Colonic mucosa (tissue), 4 donors: ENCODE data around the gene IFNL3. TPM values are rescaled to one million over a fixed set of nuclear protein-coding genes. Genes with fewer than 3 reads are reported as not detected.
"Not testable (repeated sequence)": the region's sequence is repeated elsewhere in the genome, so short reads cannot be mapped to it uniquely, and the experiment has no call there.

Source experiments
- DNase-seq: peaks from one replicate; pipeline ENCODE4 v3.0.0-alpha.2; 2020
- H3K27ac ChIP-seq: fragments of 200-600 bp; one replicate; pipeline ENCODE4 v1.8.0; 2021
- H3K27me3 ChIP-seq: fragments of 200-600 bp; one replicate; pipeline ENCODE4 v1.8.0; 2021
- H3K36me3 ChIP-seq: fragments of 200-600 bp; one replicate; pipeline ENCODE4 v1.8.0; 2021
- H3K4me1 ChIP-seq: fragments of 200-600 bp; one replicate; pipeline ENCODE4 v1.8.0; 2021; ENCODE audit warnings: mild to moderate bottlenecking
- H3K4me3 ChIP-seq: fragments of 200-600 bp; one replicate; pipeline ENCODE4 v1.8.0; 2021
- H3K9ac ChIP-seq, 2 donors: one replicate each; pipeline ENCODE4 v1.7.0; 2013; ENCODE audit warnings: control low read depth in 2 of 2, low read depth in 2 of 2, low read length in 2 of 2
- H3K9me3 ChIP-seq: fragments of 200-600 bp; one replicate; pipeline ENCODE4 v1.8.0; 2021
- intact Hi-C: fragments of 100-400 bp; cut with DNase I; formaldehyde crosslinking; loops from one replicate; pipeline ENCODE4 v1.14.1; 2022
- total RNA-seq, 2 donors: library from RNA; stranded (reverse); fragmentation: NEBNext Ultra II Directional in 1 of 2; extraction: Animal tissue kit (Norgen Biotek cat#: 25700) in 1 of 2; gene quantifications; one replicate each; pipeline ENCODE4 v1.2.1, GENCODE V29; 2021
- TF ChIP-seq, protein P1 (sequence below): fragments of 200-600 bp; IDR thresholded peaks from one replicate; pipeline ENCODE4 v1.8.0; 2022; ENCODE audit warnings: antibody characterized with exemption, mild to moderate bottlenecking
- donor health status: healthy.
- donor health status: DM: no; HTN: no; CAD: no.
- donor health status: DM: no; HTN: no; CAD: no.

IFNL3 gene
- total RNA-seq = not detected

GRCh38 chr19:39244410-39245100 is at the start of gene IFNL3:
TSS of gene IFNL3 (minus strand) at chr19:39245006. CDS start at chr19:39244967, 39 bp downstream.
- peaks cover 21% of the 10 kb centered on the region for H3K27me3 ChIP-seq
- H3K9me3 ChIP-seq, H3K36me3 ChIP-seq, intact Hi-C loops, DNase-seq, H3K4me3 ChIP-seq, H3K9ac ChIP-seq, H3K4me1 ChIP-seq, H3K27ac ChIP-seq: not testable (repeated sequence)

GRCh38 chr19:39293394-39293793 is 48.6 kb upstream of the IFNL3 start:
- intact Hi-C loops = no loop called here
- Histone ChIP-seq H3K4me1 (no peaks in the 10 kb centered on the region), H3K27ac (no peak overlapping the region), H3K36me3 (no peaks in the 10 kb centered on the region), H3K4me3 (no peak overlapping the region), H3K9ac (no peak overlapping the region), H3K27me3 (no peaks in the 10 kb centered on the region), H3K9me3 (no peaks in the 10 kb centered on the region)
- DNase-seq = no peak
- TF ChIP-seq, protein P1, sequence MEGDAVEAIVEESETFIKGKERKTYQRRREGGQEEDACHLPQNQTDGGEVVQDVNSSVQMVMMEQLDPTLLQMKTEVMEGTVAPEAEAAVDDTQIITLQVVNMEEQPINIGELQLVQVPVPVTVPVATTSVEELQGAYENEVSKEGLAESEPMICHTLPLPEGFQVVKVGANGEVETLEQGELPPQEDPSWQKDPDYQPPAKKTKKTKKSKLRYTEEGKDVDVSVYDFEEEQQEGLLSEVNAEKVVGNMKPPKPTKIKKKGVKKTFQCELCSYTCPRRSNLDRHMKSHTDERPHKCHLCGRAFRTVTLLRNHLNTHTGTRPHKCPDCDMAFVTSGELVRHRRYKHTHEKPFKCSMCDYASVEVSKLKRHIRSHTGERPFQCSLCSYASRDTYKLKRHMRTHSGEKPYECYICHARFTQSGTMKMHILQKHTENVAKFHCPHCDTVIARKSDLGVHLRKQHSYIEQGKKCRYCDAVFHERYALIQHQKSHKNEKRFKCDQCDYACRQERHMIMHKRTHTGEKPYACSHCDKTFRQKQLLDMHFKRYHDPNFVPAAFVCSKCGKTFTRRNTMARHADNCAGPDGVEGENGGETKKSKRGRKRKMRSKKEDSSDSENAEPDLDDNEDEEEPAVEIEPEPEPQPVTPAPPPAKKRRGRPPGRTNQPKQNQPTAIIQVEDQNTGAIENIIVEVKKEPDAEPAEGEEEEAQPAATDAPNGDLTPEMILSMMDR = no peak

- no peaks in the 10 kb centered on the region for H3K4me1 ChIP-seq
- no peak overlapping the region for H3K9ac ChIP-seq
- no peak overlapping the region for H3K4me3 ChIP-seq
- no peaks in the 10 kb centered on the region for H3K36me3 ChIP-seq
- intact Hi-C loops = no loop called here
- H3K27me3 ChIP-seq = no peaks in the 10 kb centered on the region
- H3K9me3 ChIP-seq = no peaks in the 10 kb centered on the region
- H3K27ac ChIP-seq = no peak overlapping the region
- no peak for DNase-seq
- TF ChIP-seq, protein P1 = no peak
Observed at GRCh38 chr19:39284032-39284431, 39.2 kb upstream of the IFNL3 start.

GRCh38 chr19:39282021-39282420 is 37.2 kb upstream of the IFNL3 start:
- Histone ChIP-seq H3K27ac (no peak overlapping the region), H3K36me3 (no peaks in the 10 kb centered on the region), H3K27me3 (no peaks in the 10 kb centered on the region), H3K9ac (no peak overlapping the region), H3K4me1 (no peaks in the 10 kb centered on the region), H3K9me3 (no peaks in the 10 kb centered on the region), H3K4me3 (no peak overlapping the region)
- intact Hi-C loops = no loop called here
- no peak for DNase-seq
- TF ChIP-seq, protein P1 = no peak

DNA sequence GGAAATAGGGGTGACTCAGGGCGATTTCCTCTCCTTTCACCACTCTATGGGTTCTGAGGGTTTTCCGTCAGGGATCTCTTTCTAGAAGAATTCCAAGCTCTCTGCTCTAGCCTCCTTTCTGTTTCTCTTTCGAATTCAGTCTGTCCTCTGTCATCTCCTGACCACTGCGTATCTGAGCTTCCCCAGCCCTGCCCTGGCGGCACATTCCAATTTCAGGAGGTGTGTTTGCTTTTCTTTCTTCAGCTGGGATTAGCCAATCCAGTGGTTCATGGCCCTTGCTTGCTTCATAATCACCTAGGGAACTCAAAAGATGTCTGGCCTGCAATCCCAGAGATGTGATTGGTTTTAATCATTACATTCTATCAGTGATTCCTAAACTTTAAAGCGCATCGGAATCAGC is 32.8 kb upstream of the IFNL3 start:
- H3K36me3 ChIP-seq = no peaks in the 10 kb centered on the region
- H3K4me3 ChIP-seq = no peak overlapping the region
- no peaks in the 10 kb centered on the region for H3K9me3 ChIP-seq
- H3K27ac ChIP-seq = no peak overlapping the region
- no peak overlapping the region for H3K9ac ChIP-seq
- H3K4me1 ChIP-seq = no peaks in the 10 kb centered on the region
- no peak for DNase-seq
- no peaks in the 10 kb centered on the region for H3K27me3 ChIP-seq
- intact Hi-C loops = no loop called here
- TF ChIP-seq, protein P1 = no peak

DNA sequence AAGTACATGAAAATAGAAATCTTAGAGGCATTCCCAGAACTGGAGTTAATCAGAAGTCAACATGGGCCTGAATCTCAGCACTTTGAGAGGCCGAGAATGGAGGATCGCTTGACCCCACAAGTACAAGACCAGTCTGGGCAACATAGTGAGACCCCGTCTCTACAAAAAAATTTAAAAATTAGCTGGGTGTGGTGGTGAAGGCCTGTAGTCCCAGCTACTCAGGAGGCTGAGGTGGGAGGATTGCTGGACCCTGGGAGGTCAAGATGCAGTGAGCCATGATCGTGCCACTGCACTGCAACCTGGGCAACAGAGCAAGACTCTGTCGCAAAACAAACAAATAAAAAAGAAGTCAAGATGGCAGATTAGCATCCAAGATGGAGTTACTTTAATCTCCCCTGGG is 31.9 kb upstream of the IFNL3 start:
- Histone ChIP-seq H3K27me3 (no peaks in the 10 kb centered on the region), H3K9me3 (no peaks in the 10 kb centered on the region), H3K9ac (no peak overlapping the region), H3K4me1 (no peaks in the 10 kb centered on the region), H3K4me3 (no peak overlapping the region), H3K36me3 (no peaks in the 10 kb centered on the region), H3K27ac (no peak overlapping the region)
- TF ChIP-seq, protein P1 = no peak
- intact Hi-C loops = no loop called here
- no peak for DNase-seq
